SK-N-SH treated with all-trans-retinoic acid at 6 μM for 48 hours (cell line): ENCODE data around the gene PCED1A.

Experiments used
- BACH2 ChIP-seq: fragments of 250-450 bp; sonication (Bioruptor Pico); IDR thresholded peaks from 2 replicates; pipeline ENCODE4 v1.9.0; 2021; ENCODE audit warnings: mild to moderate bottlenecking, borderline replicate concordance
- OSR1 ChIP-seq: fragments of 250-450 bp; sonication (Bioruptor Pico); IDR thresholded peaks from 2 replicates; pipeline ENCODE4 v1.8.0; 2022; ENCODE audit warnings: moderate library complexity, mild to moderate bottlenecking, inconsistent platforms
- PATZ1 ChIP-seq: fragments of 250-450 bp; sonication (Bioruptor Pico); IDR thresholded peaks from 2 replicates; pipeline ENCODE4 v1.8.0; 2020; ENCODE audit warnings: mild to moderate bottlenecking, moderate library complexity, borderline replicate concordance
- PPARA ChIP-seq: fragments of 250-450 bp; sonication (Bioruptor Pico); IDR thresholded peaks from 2 replicates; pipeline ENCODE4 v1.5.0; 2020; ENCODE audit warnings: mild to moderate bottlenecking, borderline replicate concordance
- ZFP3 ChIP-seq: fragments of 250-450 bp; sonication (Bioruptor Pico); IDR thresholded peaks from 2 replicates; pipeline ENCODE4 v1.5.0; 2020; ENCODE audit warnings: mild to moderate bottlenecking, moderate library complexity

DNA sequence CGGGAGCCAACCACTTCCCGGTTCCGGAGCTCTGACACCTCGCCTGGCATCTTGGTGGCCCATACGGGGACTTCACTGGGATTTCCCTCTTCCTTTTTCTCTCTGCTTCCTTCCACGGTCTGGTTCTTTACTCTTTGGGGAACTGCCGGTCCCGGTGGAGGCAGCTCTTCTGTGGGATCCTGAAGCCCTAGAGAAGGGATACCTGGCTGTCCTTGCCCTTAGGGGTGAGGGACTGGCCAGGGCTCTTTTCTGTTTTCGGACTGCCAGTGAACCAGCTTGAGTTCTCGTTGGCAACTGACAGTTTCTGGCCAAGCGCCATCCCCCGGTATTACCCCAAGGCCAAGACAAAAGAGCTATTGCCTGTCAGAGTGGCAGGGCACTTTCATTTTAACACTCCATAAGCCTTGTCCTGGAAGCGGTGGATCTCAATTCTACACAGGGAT lies 39.1 kb downstream of the PCED1A start:
- TF ChIP-seq ZFP3 (CRISPR knock-in tag) = no peak
- TF ChIP-seq PATZ1 (CRISPR knock-in tag) = no peak
- no peak for TF ChIP-seq OSR1 (CRISPR knock-in tag)
- no peak for TF ChIP-seq PPARA (CRISPR knock-in tag)
- no peak for TF ChIP-seq BACH2 (CRISPR knock-in tag)
